ENCODE data around the gene TMEM44.

DNA sequence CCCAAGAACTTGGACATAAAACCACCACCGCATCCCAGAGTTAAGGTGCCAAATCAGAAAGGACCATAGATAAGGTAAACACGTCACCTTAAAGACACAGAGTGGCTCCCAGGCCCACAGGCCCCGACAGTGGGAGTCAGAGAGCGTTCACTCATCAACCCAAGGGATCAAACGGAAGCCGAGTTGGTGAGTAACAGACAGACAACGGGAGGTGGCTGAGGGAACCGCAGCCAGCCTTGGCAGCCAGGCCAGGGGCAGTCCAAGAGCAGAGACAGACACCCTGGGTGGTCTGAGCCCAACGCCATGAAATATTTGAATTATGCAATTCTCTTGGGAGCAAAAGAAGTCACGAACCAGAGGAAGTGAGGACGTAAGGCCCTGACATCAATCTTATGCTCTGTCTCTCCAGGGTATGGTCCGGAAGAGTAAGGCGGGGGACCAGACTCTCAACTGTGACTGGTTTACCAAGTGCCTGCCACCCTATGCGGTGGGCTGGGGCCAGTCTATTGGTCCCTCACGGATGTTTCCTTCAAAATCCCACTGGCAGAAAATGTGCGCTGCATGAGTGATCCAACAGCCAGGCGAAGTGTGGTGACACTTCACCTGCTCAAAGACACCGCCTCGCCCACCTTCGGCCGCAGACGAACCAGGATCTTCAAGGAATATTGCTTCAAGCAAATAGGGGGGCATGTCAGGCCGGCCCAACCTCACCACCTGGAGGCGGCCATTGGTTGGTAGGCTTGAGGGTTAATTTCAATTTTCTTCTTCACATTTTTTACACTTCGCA lies 34.3 kb downstream of the TMEM44 start:
- TF ChIP-seq ZNF274 (IDR thresholded peaks at IDR 0.05; ENCODE audit: low read depth, low read length) (no peak), YY1 (IDR thresholded peaks at IDR 0.05; ENCODE audit: insufficient read depth, insufficient read length) (no peak), SUZ12 (IDR thresholded peaks at IDR 0.05; ENCODE audit: extremely low read depth, insufficient read depth, insufficient read length) (no peak)
